ENCODE results near the gene PAX2.

The PAX2 gene

GRCh38 chr10:100746784-100747455 lies 1.5 kb downstream of the PAX2 start:
- TF ChIP-seq CSDC2 (CRISPR knock-in tag; IDR thresholded peaks at IDR 0.05) (no peak), PPARA (CRISPR knock-in tag; IDR thresholded peaks at IDR 0.05; ENCODE audit: borderline replicate concordance) (no peak), ZNF70 (CRISPR knock-in tag; IDR thresholded peaks at IDR 0.05) (no peak), PATZ1 (CRISPR knock-in tag; IDR thresholded peaks at IDR 0.05; ENCODE audit: borderline replicate concordance) (no peak), GLIS3 (CRISPR knock-in tag; IDR thresholded peaks at IDR 0.05) (no peak), OSR1 (CRISPR knock-in tag; IDR thresholded peaks at IDR 0.05) (no peak), RARB (CRISPR knock-in tag; IDR thresholded peaks at IDR 0.05) (no peak), ZFP3 (CRISPR knock-in tag; IDR thresholded peaks at IDR 0.05) (no peak), ZFP30 (CRISPR knock-in tag; IDR thresholded peaks at IDR 0.05) (no peak), SNAI2 (CRISPR knock-in tag; IDR thresholded peaks at IDR 0.05) (no peak), CSRNP3 (CRISPR knock-in tag; IDR thresholded peaks at IDR 0.05) (no peak), BACH2 (CRISPR knock-in tag; IDR thresholded peaks at IDR 0.05; ENCODE audit: borderline replicate concordance) (no peak), TOX (CRISPR knock-in tag; IDR thresholded peaks at IDR 0.05; ENCODE audit: borderline replicate concordance) (no peak), POU6F1 (CRISPR knock-in tag; IDR thresholded peaks at IDR 0.05; ENCODE audit: borderline replicate concordance, low read depth) (no peak), ZC3H10 (CRISPR knock-in tag; IDR thresholded peaks at IDR 0.05) (no peak)
- TF ChIP-seq, protein P1, sequence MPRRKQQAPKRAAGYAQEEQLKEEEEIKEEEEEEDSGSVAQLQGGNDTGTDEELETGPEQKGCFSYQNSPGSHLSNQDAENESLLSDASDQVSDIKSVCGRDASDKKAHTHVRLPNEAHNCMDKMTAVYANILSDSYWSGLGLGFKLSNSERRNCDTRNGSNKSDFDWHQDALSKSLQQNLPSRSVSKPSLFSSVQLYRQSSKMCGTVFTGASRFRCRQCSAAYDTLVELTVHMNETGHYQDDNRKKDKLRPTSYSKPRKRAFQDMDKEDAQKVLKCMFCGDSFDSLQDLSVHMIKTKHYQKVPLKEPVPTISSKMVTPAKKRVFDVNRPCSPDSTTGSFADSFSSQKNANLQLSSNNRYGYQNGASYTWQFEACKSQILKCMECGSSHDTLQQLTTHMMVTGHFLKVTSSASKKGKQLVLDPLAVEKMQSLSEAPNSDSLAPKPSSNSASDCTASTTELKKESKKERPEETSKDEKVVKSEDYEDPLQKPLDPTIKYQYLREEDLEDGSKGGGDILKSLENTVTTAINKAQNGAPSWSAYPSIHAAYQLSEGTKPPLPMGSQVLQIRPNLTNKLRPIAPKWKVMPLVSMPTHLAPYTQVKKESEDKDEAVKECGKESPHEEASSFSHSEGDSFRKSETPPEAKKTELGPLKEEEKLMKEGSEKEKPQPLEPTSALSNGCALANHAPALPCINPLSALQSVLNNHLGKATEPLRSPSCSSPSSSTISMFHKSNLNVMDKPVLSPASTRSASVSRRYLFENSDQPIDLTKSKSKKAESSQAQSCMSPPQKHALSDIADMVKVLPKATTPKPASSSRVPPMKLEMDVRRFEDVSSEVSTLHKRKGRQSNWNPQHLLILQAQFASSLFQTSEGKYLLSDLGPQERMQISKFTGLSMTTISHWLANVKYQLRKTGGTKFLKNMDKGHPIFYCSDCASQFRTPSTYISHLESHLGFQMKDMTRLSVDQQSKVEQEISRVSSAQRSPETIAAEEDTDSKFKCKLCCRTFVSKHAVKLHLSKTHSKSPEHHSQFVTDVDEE (CRISPR knock-in tag; IDR thresholded peaks at IDR 0.05): no peak
- TF ChIP-seq, protein P2, sequence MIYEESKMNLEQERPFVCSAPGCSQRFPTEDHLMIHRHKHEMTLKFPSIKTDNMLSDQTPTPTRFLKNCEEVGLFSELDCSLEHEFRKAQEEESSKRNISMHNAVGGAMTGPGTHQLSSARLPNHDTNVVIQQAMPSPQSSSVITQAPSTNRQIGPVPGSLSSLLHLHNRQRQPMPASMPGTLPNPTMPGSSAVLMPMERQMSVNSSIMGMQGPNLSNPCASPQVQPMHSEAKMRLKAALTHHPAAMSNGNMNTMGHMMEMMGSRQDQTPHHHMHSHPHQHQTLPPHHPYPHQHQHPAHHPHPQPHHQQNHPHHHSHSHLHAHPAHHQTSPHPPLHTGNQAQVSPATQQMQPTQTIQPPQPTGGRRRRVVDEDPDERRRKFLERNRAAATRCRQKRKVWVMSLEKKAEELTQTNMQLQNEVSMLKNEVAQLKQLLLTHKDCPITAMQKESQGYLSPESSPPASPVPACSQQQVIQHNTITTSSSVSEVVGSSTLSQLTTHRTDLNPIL (CRISPR knock-in tag; IDR thresholded peaks at IDR 0.05; ENCODE audit: low read depth): no peak
- ATAC-seq: no peak

GRCh38 chr10:100747456-100748230 lies 2.3 kb downstream of the PAX2 start:
- no peak for TF ChIP-seq CSRNP3 (CRISPR knock-in tag; IDR thresholded peaks at IDR 0.05)
- ATAC-seq: no peak

Data from SK-N-SH treated with all-trans-retinoic acid at 6 μM for 48 hours (cell line).